A549 (cell line): ENCODE data around the gene RASA2. TPM values are rescaled to one million over a fixed set of nuclear protein-coding genes. Genes with fewer than 3 reads are reported as not detected.

Experiments used
- ATAC-seq, 2 experiments: fragments of 200-7000 bp in 1 of 2; fragments of >200 bp in 1 of 2; cut with Nextera tagmentation in 1 of 2; cut with Tn5 transposase in 1 of 2; 3 replicates each; pipeline versions ENCODE4 v1.8.0 to v1.9.1; 2018 to 2020; ENCODE audit warnings: mild to moderate bottlenecking in 1 of 2, moderate library complexity in 1 of 2
- CTCF ChIA-PET: fragments of 300-600 bp; sonication (Branson Sonifier 250); formaldehyde crosslinking; extraction: SDS; loops from one replicate; lab custom pipeline; 2021; ENCODE audit warnings: antibody characterized with exemption, inconsistent platforms; lab: Yijun Ruan, JAX
- POLR2A ChIA-PET: fragments of 350-600 bp; formaldehyde crosslinking; extraction: SDS; loops from one replicate; lab custom pipeline; 2021; ENCODE audit warnings: antibody characterized with exemption, inconsistent platforms; lab: Yijun Ruan, JAX
- DNase-seq, 2 experiments: peaks; one replicate each; pipeline versions ENCODE4 v3.0.0 to v3.0.0-alpha.2; 2011 to 2016; ENCODE audit warnings: low read depth in 1 of 2, low spot score in 1 of 2
- FAIRE-seq: peaks from 2 replicates; lab custom pipeline; 2011; peaks lifted over from hg19 to GRCh38; lab: Jason Lieb, UNC
- H3K27ac ChIP-seq, 2 experiments: fragments of >200 bp; sonication (Bioruptor Twin); formaldehyde crosslinking; 3 replicates each; pipeline ENCODE4 v1.5.1; 2016 to 2017
- H3K4me1 ChIP-seq: fragments of >200 bp; sonication (Bioruptor Twin); formaldehyde crosslinking; 3 replicates; pipeline ENCODE4 v1.6.1; 2016
- H3K4me2 ChIP-seq: fragments of >200 bp; sonication (Bioruptor Twin); formaldehyde crosslinking; 3 replicates; pipeline ENCODE4 v1.6.1; 2016
- H3K4me3 ChIP-seq: fragments of >200 bp; sonication (Bioruptor Twin); formaldehyde crosslinking; 3 replicates; pipeline ENCODE4 v1.5.1; 2016
- H3K9me3 ChIP-seq: fragments of >200 bp; sonication (Bioruptor Twin); formaldehyde crosslinking; 3 replicates; pipeline ENCODE4 v1.6.1; 2016
- CHD4 ChIP-seq: fragments of 200-600 bp; sonication (generic); IDR thresholded peaks from 2 replicates; pipeline ENCODE4 v1.6.1; 2016; ENCODE audit warnings: antibody characterized with exemption, mild to moderate bottlenecking, borderline replicate concordance
- EHF ChIP-seq: fragments of 250-450 bp; sonication (Bioruptor Pico); IDR thresholded peaks from 2 replicates; pipeline ENCODE4 v1.5.0; 2020; ENCODE audit warnings: mild to moderate bottlenecking
- EP300 ChIP-seq, 2 experiments: fragments of >200 bp; sonication (Bioruptor Twin); formaldehyde crosslinking; IDR thresholded peaks; 2 replicates in 1 of 2; 3 replicates in 1 of 2; pipeline ENCODE4 v1.6.1; 2016 to 2017
- FOXS1 ChIP-seq: fragments of 250-450 bp; sonication (Bioruptor Pico); IDR thresholded peaks from 2 replicates; pipeline ENCODE4 v1.5.0; 2020; ENCODE audit warnings: mild to moderate bottlenecking, moderate library complexity
- HDAC2 ChIP-seq: fragments of 200-600 bp; sonication (generic); IDR thresholded peaks from 2 replicates; pipeline ENCODE4 v1.6.1; 2016
- HOXA7 ChIP-seq: fragments of 250-450 bp; sonication (Bioruptor Pico); IDR thresholded peaks from 2 replicates; pipeline ENCODE4 v1.5.0; 2020; ENCODE audit warnings: mild to moderate bottlenecking, moderate library complexity
- JUN ChIP-seq, 2 experiments: fragments of >200 bp; sonication (Bioruptor Twin); formaldehyde crosslinking; IDR thresholded peaks; 2 replicates in 1 of 2; 3 replicates in 1 of 2; pipeline ENCODE4 v1.6.1; 2016 to 2017
- JUNB ChIP-seq: fragments of >200 bp; sonication (Bioruptor Twin); formaldehyde crosslinking; IDR thresholded peaks from 2 replicates; pipeline ENCODE4 v1.6.1; 2016
- KDM1A ChIP-seq: fragments of 200-600 bp; sonication (generic); IDR thresholded peaks from 2 replicates; pipeline ENCODE4 v1.6.1; 2016; ENCODE audit warnings: low read depth, mild to moderate bottlenecking
- MYC ChIP-seq: IDR thresholded peaks from 2 replicates; pipeline ENCODE4 v1.6.1; 2012; ENCODE audit warnings: mild to moderate bottlenecking, inconsistent platforms, low read length, improper control_type of control experiment, borderline replicate concordance
- NFE2L2 ChIP-seq: fragments of 150-350 bp; conservative IDR thresholded peaks from 2 replicates; pipeline ENCODE4 v1.6.1; 2014; ENCODE audit warnings: low read length
- NPAS2 ChIP-seq: fragments of 250-450 bp; sonication (Bioruptor Pico); IDR thresholded peaks from 2 replicates; pipeline ENCODE4 v1.8.0; 2022; ENCODE audit warnings: mild to moderate bottlenecking, moderate library complexity, borderline replicate concordance
- NR3C1 ChIP-seq: fragments of >200 bp; sonication (Bioruptor Twin); formaldehyde crosslinking; IDR thresholded peaks from 3 replicates; pipeline ENCODE4 v1.6.1; 2017
- POLR2A ChIP-seq: IDR thresholded peaks from 2 replicates; pipeline ENCODE4 v1.6.1; 2012; ENCODE audit warnings: mild to moderate bottlenecking, low read length
- RFX5 ChIP-seq: fragments of 450-650 bp; IDR thresholded peaks from 2 replicates; pipeline ENCODE4 v1.7.1; 2014; ENCODE audit warnings: antibody characterized with exemption, mild to moderate bottlenecking, moderate library complexity
- SMC3 ChIP-seq: fragments of >200 bp; sonication (Bioruptor Twin); formaldehyde crosslinking; IDR thresholded peaks from 3 replicates; pipeline ENCODE4 v1.6.1; 2018; ENCODE audit warnings: inconsistent platforms
- SREBF2 ChIP-seq: fragments of 450-650 bp; IDR thresholded peaks from 2 replicates; pipeline ENCODE4 v1.6.1; 2014; ENCODE audit warnings: mild to moderate bottlenecking, moderate library complexity
- TFCP2L1 ChIP-seq: fragments of 250-450 bp; sonication (Bioruptor Pico); IDR thresholded peaks from 2 replicates; pipeline ENCODE4 v1.5.0; 2021; ENCODE audit warnings: mild to moderate bottlenecking
- ZFP36 ChIP-seq: fragments of 450-650 bp; IDR thresholded peaks from 2 replicates; pipeline ENCODE4 v1.6.1; 2014; ENCODE audit warnings: borderline replicate concordance; ENCODE audit not compliant: partially characterized antibody
- ZNF302 ChIP-seq: fragments of 250-450 bp; sonication (Bioruptor Pico); IDR thresholded peaks from 2 replicates; pipeline ENCODE4 v1.9.0; 2021; ENCODE audit warnings: inconsistent platforms, mild to moderate bottlenecking, moderate library complexity
- WGBS: methylation state at CpG from one replicate; pipeline ENCODE4 v1.1.6; 2017; ENCODE audit errors: missing lambda C conversion rate; 5-methylcytosine and 5-hydroxymethylcytosine counted together
- polyA plus RNA-seq, 4 experiments: library from polyadenylated mRNA; depleted of rRNA in 3 of 4; stranded (reverse); fragments of >200 nt; fragmentation: RNase III in 1 of 4; extraction: RNeasy Plus Mini Kit Qiagen cat#74134 plus additional on column Dnase treatment in 1 of 4; gene quantifications; 2 replicates in 3 of 4; 3 replicates in 1 of 4; pipeline ENCODE4 v1.2.3, GENCODE V29; 2011 to 2017
- TF ChIP-seq, protein P1 (sequence below): fragments of 250-450 bp; sonication (Bioruptor Pico); IDR thresholded peaks from 2 replicates; pipeline ENCODE4 v1.5.0; 2020; ENCODE audit warnings: low read depth, mild to moderate bottlenecking, moderate library complexity
- TF ChIP-seq, protein P2 (sequence below): IDR thresholded peaks from 2 replicates; pipeline ENCODE4 v1.6.1; 2012
- TF ChIP-seq, protein P3 (sequence below): IDR thresholded peaks from 2 replicates; pipeline ENCODE4 v1.6.1; 2012; ENCODE audit warnings: low read depth, borderline replicate concordance
- TF ChIP-seq, protein P4 (sequence below): fragments of 150-350 bp; IDR thresholded peaks from 2 replicates; pipeline ENCODE4 v1.6.1; 2014; ENCODE audit warnings: low read depth, mild to moderate bottlenecking, low read length
- TF ChIP-seq, protein P5 (sequence below): IDR thresholded peaks from 2 replicates; pipeline ENCODE4 v1.6.1; 2012
- TF ChIP-seq, protein P6 (sequence below): fragments of >200 bp; sonication (Bioruptor Twin); formaldehyde crosslinking; IDR thresholded peaks from 2 replicates; pipeline ENCODE4 v1.6.1; 2016

Gene RASA2
- polyA plus RNA-seq, 2 of the 4 experiments (the other 2 are of a cell fraction) = 6.7 to 12.0 TPM

DNA sequence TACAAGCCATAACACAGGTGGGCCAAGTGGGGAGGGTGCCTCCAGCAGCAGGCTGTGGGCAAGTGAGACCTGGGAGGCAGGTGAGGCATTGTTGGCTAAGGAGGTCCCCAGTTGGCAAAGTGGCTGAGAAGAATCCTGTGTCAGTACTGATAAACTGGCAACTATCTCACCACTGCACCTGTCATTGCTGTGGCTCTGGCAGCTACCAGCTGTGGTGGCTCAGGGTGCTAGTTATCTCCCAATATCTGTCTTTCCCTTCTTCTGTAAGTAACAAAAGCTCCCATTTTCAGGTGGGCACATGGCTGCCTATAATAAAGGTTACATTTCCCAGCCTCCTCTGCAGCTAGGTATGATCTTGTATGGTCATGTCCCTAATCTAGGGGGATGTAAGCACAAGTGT is 170.7 kb downstream of the RASA2 start:
- H3K4me3 ChIP-seq = no peak overlapping the region
- ATAC-seq (no peak), DNase-seq (no peak), FAIRE-seq (no peak)
- CTCF ChIA-PET = interaction anchor here (0.9 to 2.7 kb wide), 2 partner anchors 13 to 33 kb away, joined by 3 to 16 read pairs; no protein-coding TSS in a partner anchor
- H3K4me2 ChIP-seq = no peak overlapping the region
- no peaks in the 10 kb centered on the region for H3K4me1 ChIP-seq
- TF ChIP-seq JUN (IDR thresholded peaks at IDR 0.05) (no peak), FOXS1 (CRISPR knock-in tag) (no peak), MYC (no peak), NFE2L2 (no peak)
- H3K27ac ChIP-seq = no peak overlapping the region
- POLR2A ChIA-PET = no interaction called here
- 0 out of 3 replicates have a peak, but pooled peaks cover 5% of the 10 kb centered on the region for H3K9me3 ChIP-seq

DNA sequence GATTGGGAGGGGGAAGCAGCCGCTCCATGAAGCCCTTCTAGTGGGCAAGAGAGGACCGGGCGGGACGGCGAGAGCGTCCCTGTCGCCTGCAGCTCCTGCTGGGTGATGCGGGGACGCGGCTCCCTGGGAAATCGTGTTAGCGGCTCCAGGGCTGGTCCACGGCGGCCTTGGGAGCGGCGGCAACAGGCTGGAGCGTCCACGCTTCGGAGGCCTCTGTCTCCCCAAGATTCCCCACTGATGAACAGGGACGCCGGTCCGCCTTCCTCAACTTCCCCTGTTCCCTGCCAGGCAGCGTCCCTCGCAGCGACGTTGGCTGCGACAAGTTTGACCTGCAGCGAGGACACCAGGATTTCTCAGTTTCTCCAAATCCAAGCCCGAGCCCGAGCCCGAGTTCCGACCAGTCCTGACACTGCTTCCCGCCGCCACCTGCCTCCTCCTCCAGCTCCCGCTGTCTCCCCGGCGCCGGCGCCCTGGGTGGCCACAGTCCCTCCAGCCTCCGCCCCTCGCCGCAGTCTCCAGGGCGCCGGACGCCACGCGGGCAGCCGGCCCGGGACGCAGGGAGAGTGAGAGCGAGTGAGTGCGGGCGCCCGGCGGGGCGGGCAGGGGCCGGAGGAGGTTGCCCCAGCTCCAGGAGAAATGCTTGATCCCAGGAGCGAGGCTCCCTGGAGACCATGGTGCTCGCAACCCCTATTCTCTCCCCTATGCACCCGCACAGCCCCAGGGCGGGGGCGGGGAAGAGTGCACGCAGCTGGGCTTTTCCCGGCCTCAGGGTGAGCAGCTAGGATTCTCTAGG is 173.2 kb downstream of the RASA2 start:
- H3K4me3 ChIP-seq = peak overlapping the region; percentile 52
- ChIA-PET POLR2A (no interaction called here), CTCF (interaction anchor here (1.3 to 1.6 kb wide), 3 partner anchors 15 to 84 kb away, joined by 3 to 4 read pairs (median 4); partner anchors contain the start of gene RNF7)
- WGBS = 5% methylated on average over 27 of the region's 64 CpGs
- FAIRE-seq = no peak
- 0 out of 3 replicates have a peak, but pooled peaks cover 5% of the 10 kb centered on the region for H3K9me3 ChIP-seq
- H3K27ac ChIP-seq = peak overlapping the region; percentile 61 to 86; a peak in 5 of 6 replicates
- TF ChIP-seq, protein P1, sequence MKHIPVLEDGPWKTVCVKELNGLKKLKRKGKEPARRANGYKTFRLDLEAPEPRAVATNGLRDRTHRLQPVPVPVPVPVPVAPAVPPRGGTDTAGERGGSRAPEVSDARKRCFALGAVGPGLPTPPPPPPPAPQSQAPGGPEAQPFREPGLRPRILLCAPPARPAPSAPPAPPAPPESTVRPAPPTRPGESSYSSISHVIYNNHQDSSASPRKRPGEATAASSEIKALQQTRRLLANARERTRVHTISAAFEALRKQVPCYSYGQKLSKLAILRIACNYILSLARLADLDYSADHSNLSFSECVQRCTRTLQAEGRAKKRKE = no peak
- TF ChIP-seq, protein P2, sequence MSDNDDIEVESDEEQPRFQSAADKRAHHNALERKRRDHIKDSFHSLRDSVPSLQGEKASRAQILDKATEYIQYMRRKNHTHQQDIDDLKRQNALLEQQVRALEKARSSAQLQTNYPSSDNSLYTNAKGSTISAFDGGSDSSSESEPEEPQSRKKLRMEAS = peak; percentile 68
- TF ChIP-seq POLR2A = peak; percentile 23; the same call in 1 of the 2 replicates
- TF ChIP-seq, protein P3, sequence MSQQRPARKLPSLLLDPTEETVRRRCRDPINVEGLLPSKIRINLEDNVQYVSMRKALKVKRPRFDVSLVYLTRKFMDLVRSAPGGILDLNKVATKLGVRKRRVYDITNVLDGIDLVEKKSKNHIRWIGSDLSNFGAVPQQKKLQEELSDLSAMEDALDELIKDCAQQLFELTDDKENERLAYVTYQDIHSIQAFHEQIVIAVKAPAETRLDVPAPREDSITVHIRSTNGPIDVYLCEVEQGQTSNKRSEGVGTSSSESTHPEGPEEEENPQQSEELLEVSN = peak; percentile 79
- H3K4me1 ChIP-seq = no peaks in the 10 kb centered on the region
- peak; percentile 93 to 95 for ATAC-seq
- peak; percentile 26 to 47 for DNase-seq
- peak overlapping the region; percentile 98 for H3K4me2 ChIP-seq

DNA sequence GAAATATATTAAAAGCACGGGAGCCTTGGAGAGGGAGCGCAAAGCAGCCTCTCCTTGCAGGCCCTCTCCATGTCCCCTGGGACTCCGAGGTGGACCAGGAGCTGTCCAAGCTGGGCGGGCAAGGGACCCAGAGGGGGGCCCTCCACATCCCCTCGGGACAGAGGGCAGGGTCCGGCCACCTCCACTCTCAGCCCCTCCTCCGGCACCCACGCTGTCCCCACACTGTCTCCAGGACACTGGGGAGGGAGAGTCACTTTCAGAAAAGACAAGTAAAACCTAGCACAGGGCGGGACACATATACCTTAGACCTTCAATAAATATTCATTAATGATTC is 173.8 kb downstream of the RASA2 start:
- Histone ChIP-seq H3K27ac (peak overlapping the region; percentile 61 to 86; a peak in 5 of 6 replicates), H3K4me3 (peak overlapping the region; percentile 52), H3K4me1 (no peaks in the 10 kb centered on the region), H3K4me2 (peak overlapping the region; percentile 98), H3K9me3 (0 out of 3 replicates have a peak, but pooled peaks cover 5% of the 10 kb centered on the region)
- DNase-seq (no peak), FAIRE-seq (no peak), ATAC-seq (no peak; a peak in 1 of 6 replicates)
- ChIA-PET POLR2A (no interaction called here), CTCF (interaction anchor here (1.3 to 1.6 kb wide), 3 partner anchors 16 to 84 kb away, joined by 3 to 4 read pairs (median 4); partner anchors contain the start of gene RNF7)
- 44% methylated on average over 8 of the region's 9 CpGs for WGBS
- TF ChIP-seq FOXS1 (CRISPR knock-in tag) (no peak), KDM1A (no peak), NR3C1 (no peak), ZFP36 (no peak), EP300 (IDR thresholded peaks at IDR 0.05) (no peak), SMC3 (no peak), HOXA7 (CRISPR knock-in tag) (no peak), MYC (no peak), EHF (CRISPR knock-in tag) (no peak), HDAC2 (no peak), RFX5 (no peak), TFCP2L1 (no peak), CHD4 (no peak), JUNB (no peak), NPAS2 (CRISPR knock-in tag) (no peak), SREBF2 (no peak), ZNF302 (no peak)
- TF ChIP-seq, protein P4, sequence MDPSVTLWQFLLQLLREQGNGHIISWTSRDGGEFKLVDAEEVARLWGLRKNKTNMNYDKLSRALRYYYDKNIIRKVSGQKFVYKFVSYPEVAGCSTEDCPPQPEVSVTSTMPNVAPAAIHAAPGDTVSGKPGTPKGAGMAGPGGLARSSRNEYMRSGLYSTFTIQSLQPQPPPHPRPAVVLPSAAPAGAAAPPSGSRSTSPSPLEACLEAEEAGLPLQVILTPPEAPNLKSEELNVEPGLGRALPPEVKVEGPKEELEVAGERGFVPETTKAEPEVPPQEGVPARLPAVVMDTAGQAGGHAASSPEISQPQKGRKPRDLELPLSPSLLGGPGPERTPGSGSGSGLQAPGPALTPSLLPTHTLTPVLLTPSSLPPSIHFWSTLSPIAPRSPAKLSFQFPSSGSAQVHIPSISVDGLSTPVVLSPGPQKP = no peak
- TF ChIP-seq, protein P5, sequence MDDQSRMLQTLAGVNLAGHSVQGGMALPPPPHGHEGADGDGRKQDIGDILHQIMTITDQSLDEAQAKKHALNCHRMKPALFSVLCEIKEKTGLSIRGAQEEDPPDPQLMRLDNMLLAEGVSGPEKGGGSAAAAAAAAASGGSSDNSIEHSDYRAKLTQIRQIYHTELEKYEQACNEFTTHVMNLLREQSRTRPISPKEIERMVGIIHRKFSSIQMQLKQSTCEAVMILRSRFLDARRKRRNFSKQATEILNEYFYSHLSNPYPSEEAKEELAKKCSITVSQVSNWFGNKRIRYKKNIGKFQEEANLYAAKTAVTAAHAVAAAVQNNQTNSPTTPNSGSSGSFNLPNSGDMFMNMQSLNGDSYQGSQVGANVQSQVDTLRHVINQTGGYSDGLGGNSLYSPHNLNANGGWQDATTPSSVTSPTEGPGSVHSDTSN = no peak
- TF ChIP-seq, protein P6, sequence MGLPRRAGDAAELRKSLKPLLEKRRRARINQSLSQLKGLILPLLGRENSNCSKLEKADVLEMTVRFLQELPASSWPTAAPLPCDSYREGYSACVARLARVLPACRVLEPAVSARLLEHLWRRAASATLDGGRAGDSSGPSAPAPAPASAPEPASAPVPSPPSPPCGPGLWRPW = no peak
